Keratinocyte (primary cell): Measurements from ENCODE around the gene SOWAHD. TPM values are rescaled to one million over a fixed set of nuclear protein-coding genes. Genes with fewer than 3 reads are reported as not detected.

Experiments
- DNase-seq: peaks from one replicate; pipeline ENCODE4 v3.0.0-alpha.2; 2011; ENCODE audit warnings: low read depth, missing footprints, low spot score
- FAIRE-seq: peaks from 2 replicates; lab custom pipeline; 2011; peaks lifted over from hg19 to GRCh38; lab: Jason Lieb, UNC
- H2AFZ ChIP-seq: 2 replicates; pipeline ENCODE4 v1.6.0; 2012; ENCODE audit warnings: low read length, control low read depth, inconsistent platforms; ENCODE audit not compliant: control insufficient read depth
- H3K27ac ChIP-seq: 2 replicates; pipeline ENCODE4 v1.5.1; 2011; ENCODE audit warnings: low read length; ENCODE audit not compliant: control insufficient read depth, insufficient read depth
- H3K27me3 ChIP-seq: 3 replicates; pipeline ENCODE4 v1.6.0; 2011; ENCODE audit warnings: low read length; ENCODE audit not compliant: control insufficient read depth, insufficient read depth; ENCODE audit errors: extremely low read depth
- H3K36me3 ChIP-seq, 2 experiments: 2 replicates in 1 of 2; 3 replicates in 1 of 2; pipeline ENCODE4 v1.5.1; 2011; ENCODE audit warnings: low read length in 2 of 2, mild to moderate bottlenecking in 1 of 2; ENCODE audit not compliant: control insufficient read depth in 2 of 2, insufficient read depth in 2 of 2; ENCODE audit errors: extremely low read depth in 1 of 2
- H3K4me1 ChIP-seq: 3 replicates; pipeline ENCODE4 v1.5.1; 2011; ENCODE audit warnings: low read length; ENCODE audit not compliant: control insufficient read depth, insufficient read depth; ENCODE audit errors: extremely low read depth
- H3K4me2 ChIP-seq: 3 replicates; pipeline ENCODE4 v1.6.0; 2011; ENCODE audit warnings: low read depth, low read length; ENCODE audit not compliant: control insufficient read depth, insufficient read depth; ENCODE audit errors: extremely low read depth
- H3K4me3 ChIP-seq, 3 experiments: fragments of 200-600 bp in 1 of 3; sonication (generic) in 1 of 3; 2 replicates in 2 of 3; 3 replicates in 1 of 3; pipeline ENCODE4 v1.5.1; 2011 to 2016; ENCODE audit warnings: low read length in 3 of 3, mild to moderate bottlenecking in 3 of 3, control low read depth in 2 of 3, inconsistent platforms in 1 of 3, low read depth in 1 of 3, mixed read lengths in 1 of 3, mixed run types in 1 of 3, moderate library complexity in 1 of 3; ENCODE audit not compliant: control insufficient read depth in 2 of 3, insufficient read depth in 2 of 3; ENCODE audit errors: extremely low read depth in 1 of 3
- H3K79me2 ChIP-seq: 2 replicates; pipeline ENCODE4 v1.6.0; 2012; ENCODE audit warnings: low read length; ENCODE audit not compliant: control insufficient read depth, insufficient read depth
- H3K9ac ChIP-seq: 3 replicates; pipeline ENCODE4 v1.6.0; 2011; ENCODE audit warnings: low read length; ENCODE audit not compliant: control insufficient read depth, insufficient read depth; ENCODE audit errors: extremely low read depth
- H3K9me1 ChIP-seq: 3 replicates; pipeline ENCODE4 v1.6.0; 2011; ENCODE audit warnings: low read length; ENCODE audit not compliant: control insufficient read depth, insufficient read depth; ENCODE audit errors: extremely low read depth
- H3K9me3 ChIP-seq: 2 replicates; pipeline ENCODE4 v1.5.1; 2012; ENCODE audit warnings: low read depth, low read length; ENCODE audit not compliant: control insufficient read depth
- H4K20me1 ChIP-seq: 3 replicates; pipeline ENCODE4 v1.6.0; 2011; ENCODE audit warnings: low read length; ENCODE audit not compliant: control insufficient read depth, insufficient read depth; ENCODE audit errors: extremely low read depth
- EZH2 ChIP-seq: IDR thresholded peaks from one replicate; pipeline ENCODE4 v1.6.1; 2012; ENCODE audit warnings: inconsistent platforms, mild to moderate bottlenecking, low read length, moderate library complexity
- dilution Hi-C: fragments of 300-500 bp; cut with MboI; formaldehyde crosslinking; loops from one replicate; pipeline ENCODE4 v1.7.0; 2020; ENCODE audit warnings: low sequenced_read_pairs; ENCODE audit not compliant: extremely low pct_ligation_motif_present
- polyA plus RNA-seq, 5 experiments: library from polyadenylated mRNA; depleted of rRNA in 3 of 5; stranded (reverse) in 3 of 5; stranded (forward) in 1 of 5; unstranded in 1 of 5; fragments of >200 nt; gene quantifications; 1 replicate in 1 of 5; 2 replicates in 3 of 5; 3 replicates in 1 of 5; pipeline versions ENCODE4 v1.2.1 to v1.2.3, GENCODE V29; 2011 to 2012; ENCODE audit warnings: missing spikeins in 2 of 5, low read depth in 1 of 5, low replicate concordance in 1 of 5
- TF ChIP-seq, protein P1 (sequence below), 3 experiments: IDR thresholded peaks in 1 of 3; conservative IDR thresholded peaks in 1 of 3; optimal IDR thresholded peaks in 1 of 3; 2 replicates in 2 of 3; 3 replicates in 1 of 3; pipeline versions ENCODE3 to v1.5.1; 2011; ENCODE audit warnings: low read length in 3 of 3, mild to moderate bottlenecking in 3 of 3, moderate library complexity in 2 of 3, control low read depth in 1 of 3, inconsistent platforms in 1 of 3; ENCODE audit not compliant: insufficient read depth in 2 of 3; ENCODE audit errors: extremely low read depth in 1 of 3

The SOWAHD gene
- polyA plus RNA-seq, 1 donor (not counting 4 experiments of a cell fraction or from before 2014, with no cell fraction given), result not detected

DNA sequence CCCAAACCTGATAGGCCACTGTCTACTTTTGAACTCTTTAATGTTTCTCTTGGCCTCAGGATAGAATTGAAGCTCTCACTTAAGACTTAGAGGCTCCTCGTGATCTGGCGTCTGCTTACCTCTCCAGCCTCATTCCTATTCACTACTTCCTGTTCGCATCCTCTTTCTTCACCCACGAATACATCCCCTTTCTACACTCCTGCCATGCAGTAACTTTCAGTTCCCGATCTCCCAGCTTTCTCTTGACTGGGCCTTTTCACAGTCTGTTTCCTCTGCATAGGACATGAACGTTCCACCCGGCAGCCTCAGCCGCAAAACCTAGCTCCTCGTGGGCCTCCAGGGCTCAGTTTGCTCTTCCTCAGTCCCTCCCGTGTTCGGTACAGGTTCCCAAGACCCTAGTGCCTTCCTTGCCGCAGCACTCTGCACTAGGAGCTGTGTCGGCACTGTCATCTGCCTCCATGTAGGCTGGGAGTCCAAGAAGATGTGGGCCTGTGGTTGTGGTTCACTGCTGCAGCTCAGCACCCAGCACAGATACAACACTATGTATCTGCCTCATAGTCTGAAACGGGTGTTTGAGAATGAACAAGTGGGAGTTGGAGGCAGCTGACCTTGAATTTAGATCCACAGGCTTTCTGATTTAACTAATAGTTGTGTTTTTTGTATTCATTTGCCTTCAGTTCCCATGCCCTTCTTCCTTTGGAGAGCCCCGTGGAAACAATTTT lies 17.3 kb downstream of the SOWAHD start:
- H3K4me1 ChIP-seq, result no peaks in the 10 kb centered on the region
- H4K20me1 ChIP-seq, result no peaks in the 10 kb centered on the region
- DNase-seq (no peak), FAIRE-seq (no peak)
- dilution Hi-C loops, result no loop called here
- no peaks in the 10 kb centered on the region for H3K27me3 ChIP-seq
- H3K4me3 ChIP-seq, result no peak overlapping the region
- H3K4me2 ChIP-seq, result no peak overlapping the region
- TF ChIP-seq, protein P1, sequence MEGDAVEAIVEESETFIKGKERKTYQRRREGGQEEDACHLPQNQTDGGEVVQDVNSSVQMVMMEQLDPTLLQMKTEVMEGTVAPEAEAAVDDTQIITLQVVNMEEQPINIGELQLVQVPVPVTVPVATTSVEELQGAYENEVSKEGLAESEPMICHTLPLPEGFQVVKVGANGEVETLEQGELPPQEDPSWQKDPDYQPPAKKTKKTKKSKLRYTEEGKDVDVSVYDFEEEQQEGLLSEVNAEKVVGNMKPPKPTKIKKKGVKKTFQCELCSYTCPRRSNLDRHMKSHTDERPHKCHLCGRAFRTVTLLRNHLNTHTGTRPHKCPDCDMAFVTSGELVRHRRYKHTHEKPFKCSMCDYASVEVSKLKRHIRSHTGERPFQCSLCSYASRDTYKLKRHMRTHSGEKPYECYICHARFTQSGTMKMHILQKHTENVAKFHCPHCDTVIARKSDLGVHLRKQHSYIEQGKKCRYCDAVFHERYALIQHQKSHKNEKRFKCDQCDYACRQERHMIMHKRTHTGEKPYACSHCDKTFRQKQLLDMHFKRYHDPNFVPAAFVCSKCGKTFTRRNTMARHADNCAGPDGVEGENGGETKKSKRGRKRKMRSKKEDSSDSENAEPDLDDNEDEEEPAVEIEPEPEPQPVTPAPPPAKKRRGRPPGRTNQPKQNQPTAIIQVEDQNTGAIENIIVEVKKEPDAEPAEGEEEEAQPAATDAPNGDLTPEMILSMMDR (optimal IDR thresholded peaks at IDR 0.05 in 1 of 3, IDR thresholded peaks at IDR 0.05 in 1 of 3, conservative IDR thresholded peaks at IDR 0.05 in 1 of 3; ENCODE audit: extremely low read depth in 1 of 3, insufficient read depth in 2 of 3, low read length in 3 of 3), result no peak
- TF ChIP-seq EZH2, result no peak
- H3K9me1 ChIP-seq, result no peaks in the 10 kb centered on the region
- H3K36me3 ChIP-seq, result no peaks in the 10 kb centered on the region
- no peaks in the 10 kb centered on the region for H3K79me2 ChIP-seq
- H3K9ac ChIP-seq, result no peak overlapping the region
- H3K27ac ChIP-seq, result no peak overlapping the region
- no peak overlapping the region for H2AFZ ChIP-seq
- no peaks in the 10 kb centered on the region for H3K9me3 ChIP-seq

DNA sequence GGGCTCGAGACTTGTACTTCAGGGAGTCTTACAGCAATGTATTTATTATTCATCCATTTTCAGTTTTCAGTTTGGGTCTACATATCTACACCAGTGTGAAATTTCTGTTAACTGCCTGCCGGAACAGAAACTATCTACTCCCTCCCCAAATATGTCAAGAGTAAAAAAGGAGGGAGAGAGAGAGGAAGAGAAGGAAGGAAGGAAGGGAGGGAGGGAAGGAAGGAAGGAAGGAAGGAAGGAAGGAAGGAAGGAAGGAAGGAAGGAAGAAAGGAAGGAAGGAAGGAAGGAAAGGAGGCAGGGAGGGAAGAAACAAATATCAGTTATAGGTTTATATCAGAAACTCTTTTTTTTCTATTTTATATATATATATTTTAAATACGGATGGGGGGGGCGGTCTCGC lies 20.4 kb downstream of the SOWAHD start:
- no peak for DNase-seq
- dilution Hi-C loops, result no loop called here
- no peak for FAIRE-seq
- Histone ChIP-seq H3K4me2 (no peak overlapping the region), H3K9me1 (no peaks in the 10 kb centered on the region), H2AFZ (no peak overlapping the region), H3K27me3 (no peaks in the 10 kb centered on the region), H3K9me3 (no peaks in the 10 kb centered on the region), H3K79me2 (no peaks in the 10 kb centered on the region), H3K9ac (no peak overlapping the region), H4K20me1 (peaks cover 3% of the 10 kb centered on the region), H3K27ac (no peak overlapping the region), H3K4me1 (no peaks in the 10 kb centered on the region), H3K4me3 (no peak overlapping the region), H3K36me3 (peaks cover 0 to 4% of the 10 kb centered on the region in 2 experiments)
- TF ChIP-seq, protein P1 (optimal IDR thresholded peaks at IDR 0.05 in 1 of 3, IDR thresholded peaks at IDR 0.05 in 1 of 3, conservative IDR thresholded peaks at IDR 0.05 in 1 of 3; ENCODE audit: extremely low read depth in 1 of 3, insufficient read depth in 2 of 3, low read length in 3 of 3), result no peak
- no peak for TF ChIP-seq EZH2
